ENCODE measurements around the gene HYDIN.

HYDIN gene

GRCh38 chr16:70767377-70768202 is 462.9 kb downstream of the HYDIN start:
- 100% methylated on average over 2 of the region's 4 CpGs for WGBS (ENCODE audit: insufficient coverage)
- POLR2A ChIA-PET, result no interaction called here
- Histone ChIP-seq H3K4me3 (ENCODE audit: control insufficient read depth in 1 of 7, extremely low read depth in 1 of 7, insufficient read depth in 4 of 7, low read depth in 2 of 7, low read length in 6 of 7) (no peak overlapping the region), H3K36me3 (ENCODE audit: control insufficient read depth in 4 of 4, insufficient read depth in 4 of 4, low read length in 3 of 4) (peaks cover 0 to 78% (median 39%) of the 10 kb centered on the region in 4 experiments), H3K27ac (ENCODE audit: insufficient read depth in 1 of 2, low read depth in 1 of 2, low read length in 2 of 2, poor library complexity in 1 of 2, severe bottlenecking in 2 of 2) (no peak overlapping the region), H3K4me1 (ENCODE audit: control extremely low read depth in 1 of 4, control insufficient read depth in 4 of 4, insufficient read depth in 4 of 4, low read length in 3 of 4) (peaks cover 0 to 4% (median 0%) of the 10 kb centered on the region in 4 experiments), H3K27me3 (replicated peaks in 2 of 5; ENCODE audit: control insufficient read depth in 4 of 5, insufficient read depth in 5 of 5, low read length in 4 of 5) (no peaks in the 10 kb centered on the region), H3K9me3 (ENCODE audit: control extremely low read depth in 1 of 5, control insufficient read depth in 4 of 5, insufficient read depth in 2 of 5, low read depth in 1 of 5, low read length in 4 of 5) (no peaks in the 10 kb centered on the region)
- CTCF ChIA-PET, result interaction anchor here (0.8 to 9.2 kb wide), 7 partner anchors 9 to 113 kb away, joined by 3 to 97 read pairs (median 4); no protein-coding TSS in a partner anchor
- DNase-seq, result no peak

GRCh38 chr16:70766658-70767057 is 463.9 kb downstream of the HYDIN start:
- Histone ChIP-seq H3K4me1 (ENCODE audit: control extremely low read depth in 1 of 4, control insufficient read depth in 4 of 4, insufficient read depth in 4 of 4, low read length in 3 of 4) (peaks cover 0 to 4% (median 0%) of the 10 kb centered on the region in 4 experiments), H3K27ac (ENCODE audit: insufficient read depth in 1 of 2, low read depth in 1 of 2, low read length in 2 of 2, poor library complexity in 1 of 2, severe bottlenecking in 2 of 2) (no peak overlapping the region), H3K4me3 (ENCODE audit: control insufficient read depth in 1 of 7, extremely low read depth in 1 of 7, insufficient read depth in 4 of 7, low read depth in 2 of 7, low read length in 6 of 7) (no peak overlapping the region), H3K36me3 (ENCODE audit: control insufficient read depth in 4 of 4, insufficient read depth in 4 of 4, low read length in 3 of 4) (peaks cover 0 to 78% (median 37%) of the 10 kb centered on the region in 4 experiments), H3K9me3 (ENCODE audit: control extremely low read depth in 1 of 5, control insufficient read depth in 4 of 5, insufficient read depth in 2 of 5, low read depth in 1 of 5, low read length in 4 of 5) (no peaks in the 10 kb centered on the region), H3K27me3 (replicated peaks in 2 of 5; ENCODE audit: control insufficient read depth in 4 of 5, insufficient read depth in 5 of 5, low read length in 4 of 5) (no peaks in the 10 kb centered on the region)
- ChIA-PET CTCF (interaction anchor here (1.0 to 9.2 kb wide), 5 partner anchors 8 to 112 kb away, joined by 4 to 97 read pairs (median 4); no protein-coding TSS in a partner anchor), POLR2A (no interaction called here)
- DNase-seq, result no peak
- 97% methylated on average over 4 of the region's 4 CpGs for WGBS (ENCODE audit: insufficient coverage)

DNA sequence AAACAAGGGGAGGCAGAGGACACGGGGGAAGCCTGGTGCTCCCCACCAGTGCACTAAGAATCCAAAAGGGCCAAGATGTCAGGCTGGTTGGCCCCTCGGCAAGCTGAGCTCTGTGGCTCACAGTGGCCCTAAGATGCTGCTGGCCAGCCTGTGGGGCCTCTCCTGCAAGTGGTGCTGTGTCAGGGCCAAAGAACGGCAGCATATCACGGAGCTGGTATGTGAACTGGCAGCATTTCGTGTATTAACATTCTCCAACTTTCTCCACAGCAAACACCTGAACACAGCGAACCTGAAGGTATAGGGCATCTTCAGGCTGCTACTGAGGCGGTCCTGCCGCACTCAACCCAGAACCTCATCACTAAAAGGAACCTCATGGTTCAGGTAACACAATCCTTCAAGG is 464.3 kb downstream of the HYDIN start:
- H3K27ac ChIP-seq (ENCODE audit: insufficient read depth in 1 of 2, low read depth in 1 of 2, low read length in 2 of 2, poor library complexity in 1 of 2, severe bottlenecking in 2 of 2), result no peak overlapping the region
- H3K36me3 ChIP-seq (ENCODE audit: control insufficient read depth in 4 of 4, insufficient read depth in 4 of 4, low read length in 3 of 4), result peaks cover 0 to 83% (median 40%) of the 10 kb centered on the region in 4 experiments
- H3K27me3 ChIP-seq (replicated peaks in 2 of 5; ENCODE audit: control insufficient read depth in 4 of 5, insufficient read depth in 5 of 5, low read length in 4 of 5), result no peaks in the 10 kb centered on the region
- CTCF ChIA-PET, result interaction anchor here (1.2 to 9.2 kb wide), 2 partner anchors 88 to 112 kb away, joined by 3 to 97 read pairs; no protein-coding TSS in a partner anchor
- no peak overlapping the region for H3K4me3 ChIP-seq (ENCODE audit: control insufficient read depth in 1 of 7, extremely low read depth in 1 of 7, insufficient read depth in 4 of 7, low read depth in 2 of 7, low read length in 6 of 7)
- peaks cover 0 to 2% (median 0%) of the 10 kb centered on the region in 4 experiments for H3K4me1 ChIP-seq (ENCODE audit: control extremely low read depth in 1 of 4, control insufficient read depth in 4 of 4, insufficient read depth in 4 of 4, low read length in 3 of 4)
- no peaks in the 10 kb centered on the region for H3K9me3 ChIP-seq (ENCODE audit: control extremely low read depth in 1 of 5, control insufficient read depth in 4 of 5, insufficient read depth in 2 of 5, low read depth in 1 of 5, low read length in 4 of 5)
- 98% methylated on average over 7 of the region's 8 CpGs for WGBS (ENCODE audit: insufficient coverage)
- POLR2A ChIA-PET, result no interaction called here
- DNase-seq, result no peak

- Histone ChIP-seq H3K9me3 (ENCODE audit: control extremely low read depth in 1 of 5, control insufficient read depth in 4 of 5, insufficient read depth in 2 of 5, low read depth in 1 of 5, low read length in 4 of 5) (no peaks in the 10 kb centered on the region), H3K27me3 (replicated peaks in 2 of 5; ENCODE audit: control insufficient read depth in 4 of 5, insufficient read depth in 5 of 5, low read length in 4 of 5) (no peaks in the 10 kb centered on the region), H3K36me3 (ENCODE audit: control insufficient read depth in 4 of 4, insufficient read depth in 4 of 4, low read length in 3 of 4) (peaks cover 0 to 85% (median 42%) of the 10 kb centered on the region in 4 experiments), H3K27ac (ENCODE audit: insufficient read depth in 1 of 2, low read depth in 1 of 2, low read length in 2 of 2, poor library complexity in 1 of 2, severe bottlenecking in 2 of 2) (no peak overlapping the region), H3K4me1 (ENCODE audit: control extremely low read depth in 1 of 4, control insufficient read depth in 4 of 4, insufficient read depth in 4 of 4, low read length in 3 of 4) (no peaks in the 10 kb centered on the region), H3K4me3 (ENCODE audit: control insufficient read depth in 1 of 7, extremely low read depth in 1 of 7, insufficient read depth in 4 of 7, low read depth in 2 of 7, low read length in 6 of 7) (no peak overlapping the region)
- POLR2A ChIA-PET, result no interaction called here
- no peak for DNase-seq
- CTCF ChIA-PET, result interaction anchor here (1.2 to 9.2 kb wide), 4 partner anchors 15 to 111 kb away, joined by 3 to 97 read pairs (median 3); no protein-coding TSS in a partner anchor
- 98% methylated on average over 8 of the region's 8 CpGs for WGBS (ENCODE audit: insufficient coverage)
Observed at GRCh38 chr16:70765491-70765890, 465.0 kb downstream of the HYDIN start.

DNA sequence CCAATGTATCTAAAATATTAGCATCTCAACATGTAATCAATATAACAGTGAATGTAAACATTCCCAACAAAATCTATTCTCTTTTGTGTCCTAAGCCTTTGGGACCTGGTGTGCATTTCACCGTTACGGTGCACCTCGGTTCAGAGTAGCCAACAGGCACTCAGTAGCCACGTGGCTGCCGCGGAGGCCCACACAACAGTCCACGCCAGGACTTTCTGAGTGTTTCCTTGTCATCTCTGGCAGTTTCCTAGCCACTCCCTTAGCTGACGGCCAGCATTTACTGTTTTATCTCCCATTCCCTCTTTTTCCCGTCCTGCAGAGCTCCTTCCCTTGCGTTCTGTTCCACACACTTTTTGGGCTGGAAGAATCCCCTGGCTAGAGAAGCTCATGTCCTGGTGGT is 465.9 kb downstream of the HYDIN start:
- POLR2A ChIA-PET, result no interaction called here
- WGBS (ENCODE audit: insufficient coverage), result over 99% methylated on average over 8 of the region's 10 CpGs

GRCh38 chr16:70760221-70760620 is 470.3 kb downstream of the HYDIN start:
- WGBS (ENCODE audit: insufficient coverage), result 100% methylated on average over 2 of the region's 3 CpGs
- Histone ChIP-seq H3K27me3 (replicated peaks in 2 of 5; ENCODE audit: control insufficient read depth in 4 of 5, insufficient read depth in 5 of 5, low read length in 4 of 5) (no peaks in the 10 kb centered on the region), H3K9me3 (ENCODE audit: control extremely low read depth in 1 of 5, control insufficient read depth in 4 of 5, insufficient read depth in 2 of 5, low read depth in 1 of 5, low read length in 4 of 5) (no peaks in the 10 kb centered on the region), H3K4me3 (ENCODE audit: control insufficient read depth in 1 of 7, extremely low read depth in 1 of 7, insufficient read depth in 4 of 7, low read depth in 2 of 7, low read length in 6 of 7) (no peak overlapping the region), H3K36me3 (ENCODE audit: control insufficient read depth in 4 of 4, insufficient read depth in 4 of 4, low read length in 3 of 4) (peaks cover 7 to 92% (median 43%) of the 10 kb centered on the region in 4 experiments), H3K27ac (ENCODE audit: insufficient read depth in 1 of 2, low read depth in 1 of 2, low read length in 2 of 2, poor library complexity in 1 of 2, severe bottlenecking in 2 of 2) (peak overlapping the region in 1 of 2 experiments; percentile 25), H3K4me1 (ENCODE audit: control extremely low read depth in 1 of 4, control insufficient read depth in 4 of 4, insufficient read depth in 4 of 4, low read length in 3 of 4) (no peaks in the 10 kb centered on the region)
- DNase-seq, result no peak
- POLR2A ChIA-PET, result no interaction called here
- CTCF ChIA-PET, result interaction anchor here (0.7 to 1.7 kb wide), 9 partner anchors 11 to 81 kb away, joined by 3 to 4 read pairs (median 4); no protein-coding TSS in a partner anchor

More for the DNA sequence above, 465.9 kb downstream of the HYDIN start:
- DNase-seq, result no peak
- Histone ChIP-seq H3K9me3 (ENCODE audit: control extremely low read depth in 1 of 5, control insufficient read depth in 4 of 5, insufficient read depth in 2 of 5, low read depth in 1 of 5, low read length in 4 of 5) (no peaks in the 10 kb centered on the region), H3K4me3 (ENCODE audit: control insufficient read depth in 1 of 7, extremely low read depth in 1 of 7, insufficient read depth in 4 of 7, low read depth in 2 of 7, low read length in 6 of 7) (no peak overlapping the region), H3K27me3 (replicated peaks in 2 of 5; ENCODE audit: control insufficient read depth in 4 of 5, insufficient read depth in 5 of 5, low read length in 4 of 5) (no peaks in the 10 kb centered on the region), H3K27ac (ENCODE audit: insufficient read depth in 1 of 2, low read depth in 1 of 2, low read length in 2 of 2, poor library complexity in 1 of 2, severe bottlenecking in 2 of 2) (no peak overlapping the region), H3K36me3 (ENCODE audit: control insufficient read depth in 4 of 4, insufficient read depth in 4 of 4, low read length in 3 of 4) (peaks cover 1 to 85% (median 40%) of the 10 kb centered on the region in 4 experiments), H3K4me1 (ENCODE audit: control extremely low read depth in 1 of 4, control insufficient read depth in 4 of 4, insufficient read depth in 4 of 4, low read length in 3 of 4) (no peaks in the 10 kb centered on the region)
- CTCF ChIA-PET, result interaction anchor here (1.2 to 9.2 kb wide), 3 partner anchors 14 to 87 kb away, joined by 3 to 97 read pairs (median 3); no protein-coding TSS in a partner anchor

- Histone ChIP-seq H3K4me3 (ENCODE audit: control insufficient read depth in 1 of 7, extremely low read depth in 1 of 7, insufficient read depth in 4 of 7, low read depth in 2 of 7, low read length in 6 of 7) (no peak overlapping the region), H3K9me3 (ENCODE audit: control extremely low read depth in 1 of 5, control insufficient read depth in 4 of 5, insufficient read depth in 2 of 5, low read depth in 1 of 5, low read length in 4 of 5) (no peaks in the 10 kb centered on the region)
Observed at GRCh38 chr16:70759666-70760065, 470.9 kb downstream of the HYDIN start.

More at GRCh38 chr16:70759666-70760065, 470.9 kb downstream of the HYDIN start:
- Histone ChIP-seq H3K27ac (ENCODE audit: insufficient read depth in 1 of 2, low read depth in 1 of 2, low read length in 2 of 2, poor library complexity in 1 of 2, severe bottlenecking in 2 of 2) (peak overlapping the region in 1 of 2 experiments; percentile 25), H3K36me3 (ENCODE audit: control insufficient read depth in 4 of 4, insufficient read depth in 4 of 4, low read length in 3 of 4) (peaks cover 7 to 92% (median 44%) of the 10 kb centered on the region in 4 experiments), H3K27me3 (replicated peaks in 2 of 5; ENCODE audit: control insufficient read depth in 4 of 5, insufficient read depth in 5 of 5, low read length in 4 of 5) (no peaks in the 10 kb centered on the region), H3K4me1 (ENCODE audit: control extremely low read depth in 1 of 4, control insufficient read depth in 4 of 4, insufficient read depth in 4 of 4, low read length in 3 of 4) (no peaks in the 10 kb centered on the region)
- peak in 1 of 3 donors; percentile 42 for DNase-seq
- ChIA-PET POLR2A (interaction anchor here (0.5 kb wide), 1 partner anchor 32 kb away, joined by 3 read pairs; no protein-coding TSS in a partner anchor), CTCF (interaction anchor here (0.5 to 1.7 kb wide), 10 partner anchors 8 to 161 kb away, joined by 3 to 4 read pairs (median 4); no protein-coding TSS in a partner anchor)
- WGBS (ENCODE audit: insufficient coverage), result 87% methylated on average over 8 of the region's 9 CpGs

All from common myeloid progenitor, CD34-positive (primary cell).